GM19023 (cell line): Measurements from ENCODE around the gene C6orf62.
A peak's percentile ranks its signal among the peaks of the same experiment; 100 is the strongest.
"Not testable (repeated sequence)": the region's sequence is repeated elsewhere in the genome, so short reads cannot be mapped to it uniquely, and the experiment has no call there.

Experiments
- ATAC-seq: cut with Tn5 transposase; IDR thresholded peaks from one replicate; pipeline ENCODE4 v1.9.1; 2021; ENCODE audit warnings: mild to moderate bottlenecking, moderate library complexity; ENCODE audit not compliant: unreplicated experiment

C6orf62 gene

GRCh38 chr6:24668997-24669361 lies 50.0 kb downstream of the C6orf62 start:
- no peak for ATAC-seq

GRCh38 chr6:24668066-24668996 lies 50.6 kb downstream of the C6orf62 start:
- ATAC-seq = not testable (repeated sequence)

DNA sequence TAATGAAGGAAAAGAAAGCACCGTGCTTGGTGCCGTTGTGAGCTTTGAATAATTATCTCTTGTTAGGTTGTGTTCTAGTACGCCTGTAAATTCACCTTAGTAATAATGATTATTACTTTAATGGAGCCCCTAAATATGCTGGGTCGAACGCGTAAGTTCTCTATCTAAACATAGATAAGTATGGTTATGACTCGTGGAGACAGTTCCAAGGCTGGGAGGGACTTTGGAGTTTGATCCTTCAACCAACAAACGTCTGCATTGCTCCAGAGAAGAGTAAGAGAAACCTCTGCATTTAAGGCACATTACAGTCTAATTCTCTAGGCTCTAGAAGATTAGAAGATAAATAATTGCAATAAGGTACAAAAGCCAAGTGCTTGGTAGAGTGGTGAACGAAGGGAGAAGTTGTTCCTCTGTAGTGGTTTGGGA lies 51.6 kb downstream of the C6orf62 start:
- no peak for ATAC-seq

- ATAC-seq = peak; percentile 94
These were observed 52.1 kb downstream of the C6orf62 start, which contains the start of the genes ACOT13 and TDP2 for GRCh38 chr6:24666641-24667377. TSS of gene ACOT13 (plus strand) at chr6:24667077. CDS start at chr6:24667264, 187 bp downstream. TSS of gene TDP2 (minus strand) at chr6:24666899. CDS start at chr6:24666862, 37 bp downstream.

- ATAC-seq = peak; percentile 41
These were observed 52.8 kb downstream of the C6orf62 start for GRCh38 chr6:24666097-24666640.

DNA sequence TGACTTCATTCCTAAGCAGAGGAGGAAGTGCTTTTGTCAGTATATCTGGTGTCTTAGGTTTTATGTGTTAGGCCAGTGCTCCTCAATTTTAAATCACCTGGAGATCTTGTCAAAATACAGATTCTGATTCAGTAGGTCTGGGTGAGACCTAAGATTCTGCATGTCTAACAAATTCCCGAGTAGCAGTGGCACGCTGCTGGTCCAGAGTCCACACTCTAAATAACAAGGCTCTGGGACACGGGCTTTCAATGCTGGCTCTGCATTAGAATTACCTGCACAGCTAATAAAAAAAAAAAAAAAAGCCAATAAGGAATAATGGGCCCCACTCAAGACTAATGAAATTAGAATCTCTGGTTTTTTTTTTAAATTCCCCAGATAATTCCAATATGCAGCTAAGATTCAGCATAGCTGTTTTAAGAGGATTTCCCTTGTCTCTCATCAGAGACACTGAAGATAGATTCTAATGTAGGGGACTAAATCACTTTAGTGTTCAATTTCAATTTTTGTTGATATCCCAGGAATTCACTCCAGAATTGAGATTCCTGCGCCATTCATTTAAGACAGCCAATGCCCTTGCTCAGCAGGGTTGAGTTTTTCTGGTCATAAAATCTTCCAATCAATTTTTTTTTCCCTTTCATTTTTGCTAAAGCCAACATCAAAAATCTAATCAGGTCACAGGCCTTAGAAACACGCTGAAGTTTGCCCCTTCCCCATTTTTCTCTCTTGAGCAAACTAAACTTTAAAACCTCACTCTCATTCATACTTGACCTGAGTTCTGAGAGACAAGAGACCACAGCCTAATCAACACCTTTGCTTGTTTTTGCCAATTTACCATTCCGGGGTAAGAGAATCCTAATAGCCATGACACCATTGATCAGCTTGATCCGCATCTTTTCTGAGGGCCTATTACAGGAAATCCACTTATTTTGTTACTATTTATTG lies 54.6 kb downstream of the C6orf62 start:
- no peak for ATAC-seq

DNA sequence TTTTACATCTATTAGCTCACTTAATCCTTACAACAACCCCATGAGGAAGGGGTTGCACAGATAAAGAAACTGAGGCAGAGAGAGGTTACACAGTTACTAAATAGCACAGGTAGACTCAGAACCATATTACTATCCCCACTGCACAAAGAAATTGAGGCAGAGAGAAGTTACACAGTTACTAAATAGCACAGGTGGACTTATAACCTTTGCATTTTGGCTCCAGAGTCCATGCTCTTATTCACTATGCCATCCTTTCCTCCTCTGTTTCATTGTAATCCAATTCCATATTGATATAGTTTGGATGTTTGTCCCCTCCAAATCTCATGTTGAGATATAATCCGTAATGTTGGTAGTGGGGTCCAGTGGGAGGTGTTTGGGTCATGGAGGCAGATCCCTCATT lies 55.8 kb downstream of the C6orf62 start:
- no peak for ATAC-seq

DNA sequence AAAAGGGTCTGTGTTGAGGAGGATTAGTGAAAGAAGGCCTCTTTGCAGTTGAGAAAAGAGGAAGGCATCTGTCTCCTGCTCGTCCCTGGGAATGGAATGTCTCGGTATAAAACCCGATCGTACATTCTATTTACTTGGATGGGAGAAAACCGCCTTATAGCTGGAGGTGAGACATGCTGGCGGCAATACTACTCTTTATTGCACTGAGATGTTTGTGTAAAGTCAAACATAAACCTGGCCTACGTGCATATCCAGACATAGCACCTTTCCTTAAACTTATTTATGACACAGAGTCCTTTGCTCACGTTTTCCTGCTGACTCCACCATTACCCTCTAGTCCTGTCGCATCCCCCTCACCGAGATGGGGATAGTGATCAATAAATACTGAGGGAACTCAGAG lies 56.7 kb downstream of the C6orf62 start:
- no peak for ATAC-seq

DNA sequence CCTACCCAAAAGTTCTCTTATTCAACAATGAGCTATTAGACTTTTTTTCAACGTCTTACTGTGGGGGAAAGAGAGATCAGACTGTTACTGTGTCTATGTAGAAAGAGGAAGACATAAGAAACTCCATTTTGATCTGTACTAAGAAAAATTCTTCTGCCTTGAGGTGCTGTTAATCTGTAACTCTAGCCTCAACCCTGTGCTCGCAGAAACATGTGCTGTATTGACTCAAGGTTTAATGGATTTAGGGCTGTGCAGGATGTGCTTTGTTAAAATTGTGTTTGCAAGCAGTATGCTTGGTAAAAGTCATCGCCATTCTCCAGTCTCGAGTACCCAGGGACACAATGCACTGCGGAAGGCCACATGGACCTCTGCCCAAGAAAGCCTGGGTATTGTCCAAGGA lies 57.2 kb downstream of the C6orf62 start:
- ATAC-seq = not testable (repeated sequence)

DNA sequence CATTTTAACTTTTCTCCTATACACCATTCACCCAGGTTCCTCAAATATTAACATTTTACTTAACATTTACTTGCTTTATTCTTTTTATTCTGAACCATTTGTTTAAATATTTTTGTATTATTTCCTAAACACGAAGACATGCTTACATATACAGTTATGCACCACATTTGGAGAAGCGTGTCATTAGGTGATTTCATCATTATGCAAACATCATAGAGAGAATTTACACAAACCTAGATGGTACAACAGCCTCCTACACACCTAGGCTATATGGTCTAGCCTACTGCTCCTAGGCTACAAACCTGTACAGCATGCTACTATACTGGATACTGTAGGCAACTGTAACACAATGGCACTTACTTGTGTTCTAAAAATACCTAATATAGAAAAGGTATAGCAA lies 58.8 kb downstream of the C6orf62 start:
- ATAC-seq = no peak

DNA sequence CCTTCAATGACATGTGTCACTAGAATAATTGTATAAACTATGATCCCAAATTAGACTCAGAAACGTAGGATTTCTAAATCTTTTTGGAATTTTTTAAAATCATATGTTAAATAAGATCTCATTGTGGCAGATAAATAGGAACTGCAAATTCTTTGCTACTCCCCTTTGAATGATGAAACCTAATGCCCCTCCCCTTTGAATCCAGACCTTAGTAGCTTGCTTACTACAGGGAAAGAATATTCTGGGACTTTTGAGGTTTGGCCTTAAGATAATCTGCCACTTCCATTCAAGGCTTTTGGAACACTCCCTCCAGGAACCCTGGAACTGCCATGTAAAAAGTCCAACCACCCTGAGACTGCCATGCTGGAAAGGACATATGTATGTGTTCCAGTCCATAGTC lies 59.4 kb downstream of the C6orf62 start:
- no peak for ATAC-seq

GRCh38 chr6:24658573-24659560 lies 60.1 kb downstream of the C6orf62 start:
- ATAC-seq = no peak

GRCh38 chr6:24655215-24655614 lies 63.7 kb downstream of the C6orf62 start:
- ATAC-seq = no peak
